GOT3 (cell line): ENCODE results near the gene INPP4B.
"Not testable (repeated sequence)": the region's sequence is repeated elsewhere in the genome, so short reads cannot be mapped to it uniquely, and the experiment has no call there.

Experiments used
- DNase-seq: peaks from one replicate; lab custom pipeline; 2025; ENCODE audit warnings: mixed read lengths; lab: John Stamatoyannopoulos, UW

The INPP4B gene

GRCh38 chr4:142824368-142824767, 21.7 kb downstream of the INPP4B start:
- DNase-seq = no peak

- no peak for DNase-seq
Measured at GRCh38 chr4:142823796-142824195, 22.3 kb downstream of the INPP4B start.

GRCh38 chr4:142818476-142818875, 27.6 kb downstream of the INPP4B start:
- no peak for DNase-seq

GRCh38 chr4:142818031-142818430, 28.1 kb downstream of the INPP4B start:
- no peak for DNase-seq

GRCh38 chr4:142817442-142817841, 28.7 kb downstream of the INPP4B start:
- DNase-seq = no peak

- no peak for DNase-seq
Measured at GRCh38 chr4:142815834-142816233, 30.3 kb downstream of the INPP4B start.

- DNase-seq = no peak
Measured at GRCh38 chr4:142813388-142813787, 32.7 kb downstream of the INPP4B start.

- no peak for DNase-seq
Measured at GRCh38 chr4:142812091-142812490, 34.0 kb downstream of the INPP4B start.

- DNase-seq = no peak
Measured at GRCh38 chr4:142811034-142811433, 35.1 kb downstream of the INPP4B start.

- DNase-seq = no peak
Measured at GRCh38 chr4:142809559-142809958, 36.5 kb downstream of the INPP4B start.

GRCh38 chr4:142803879-142804278, 42.2 kb downstream of the INPP4B start:
- DNase-seq = not testable (repeated sequence)

- no peak for DNase-seq
Measured at GRCh38 chr4:142801966-142802365, 44.1 kb downstream of the INPP4B start.

GRCh38 chr4:142781114-142781513, 65.0 kb downstream of the INPP4B start:
- DNase-seq = no peak

- no peak for DNase-seq
Measured at GRCh38 chr4:142778900-142779299, 67.2 kb downstream of the INPP4B start.

- no peak for DNase-seq
Measured at GRCh38 chr4:142778430-142778829, 67.7 kb downstream of the INPP4B start.

- no peak for DNase-seq
Measured at GRCh38 chr4:142777045-142777743, 68.9 kb downstream of the INPP4B start.

- DNase-seq = no peak
Measured at GRCh38 chr4:142776026-142776425, 70.1 kb downstream of the INPP4B start.

GRCh38 chr4:142773505-142773904, 72.6 kb downstream of the INPP4B start:
- no peak for DNase-seq

- DNase-seq = no peak
Measured at GRCh38 chr4:142762280-142762679, 83.8 kb downstream of the INPP4B start.

- no peak for DNase-seq
Measured at GRCh38 chr4:142752202-142752786, 93.8 kb downstream of the INPP4B start.

- DNase-seq = no peak
Measured at GRCh38 chr4:142743121-142743825, 102.8 kb downstream of the INPP4B start.

- DNase-seq = no peak
Measured at GRCh38 chr4:142741995-142742394, 104.1 kb downstream of the INPP4B start.

GRCh38 chr4:142728233-142728632, 117.9 kb downstream of the INPP4B start:
- no peak for DNase-seq
